ENCODE results near the gene RRBP1.
"Not testable (repeated sequence)": the region's sequence is repeated elsewhere in the genome, so short reads cannot be mapped to it uniquely, and the experiment has no call there.

DNA sequence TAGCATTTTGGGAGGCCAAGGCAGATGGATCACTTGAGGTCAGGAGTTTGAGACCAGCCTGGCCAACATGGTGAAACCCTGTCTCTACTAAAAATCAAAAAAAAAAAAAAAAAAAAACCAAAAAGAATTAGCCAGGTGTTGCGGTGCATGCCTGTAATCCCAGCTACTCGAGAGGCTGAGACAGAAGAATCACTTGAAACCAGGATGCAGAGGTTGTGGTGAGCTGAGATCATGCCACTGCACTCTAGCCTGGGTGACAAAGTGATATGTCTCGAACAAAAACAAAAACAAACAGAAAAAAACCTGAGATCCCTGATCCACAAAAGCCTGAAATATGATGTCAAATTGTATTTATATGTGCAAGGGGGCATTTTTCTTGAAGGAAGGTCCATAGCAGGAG is 25.9 kb upstream of the RRBP1 start:
- TF ChIP-seq, protein P1, sequence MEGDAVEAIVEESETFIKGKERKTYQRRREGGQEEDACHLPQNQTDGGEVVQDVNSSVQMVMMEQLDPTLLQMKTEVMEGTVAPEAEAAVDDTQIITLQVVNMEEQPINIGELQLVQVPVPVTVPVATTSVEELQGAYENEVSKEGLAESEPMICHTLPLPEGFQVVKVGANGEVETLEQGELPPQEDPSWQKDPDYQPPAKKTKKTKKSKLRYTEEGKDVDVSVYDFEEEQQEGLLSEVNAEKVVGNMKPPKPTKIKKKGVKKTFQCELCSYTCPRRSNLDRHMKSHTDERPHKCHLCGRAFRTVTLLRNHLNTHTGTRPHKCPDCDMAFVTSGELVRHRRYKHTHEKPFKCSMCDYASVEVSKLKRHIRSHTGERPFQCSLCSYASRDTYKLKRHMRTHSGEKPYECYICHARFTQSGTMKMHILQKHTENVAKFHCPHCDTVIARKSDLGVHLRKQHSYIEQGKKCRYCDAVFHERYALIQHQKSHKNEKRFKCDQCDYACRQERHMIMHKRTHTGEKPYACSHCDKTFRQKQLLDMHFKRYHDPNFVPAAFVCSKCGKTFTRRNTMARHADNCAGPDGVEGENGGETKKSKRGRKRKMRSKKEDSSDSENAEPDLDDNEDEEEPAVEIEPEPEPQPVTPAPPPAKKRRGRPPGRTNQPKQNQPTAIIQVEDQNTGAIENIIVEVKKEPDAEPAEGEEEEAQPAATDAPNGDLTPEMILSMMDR (conservative IDR thresholded peaks at IDR 0.05 in 1 of 2, IDR thresholded peaks at IDR 0.05 in 1 of 2; ENCODE audit: extremely low read depth in 1 of 2, insufficient read depth in 1 of 2, low read depth in 1 of 2, low read length in 2 of 2): not testable (repeated sequence)
- not testable (repeated sequence) for TF ChIP-seq EZH2 (IDR thresholded peaks at IDR 0.05; ENCODE audit: borderline replicate concordance, low read length)
